Mammary epithelial cell (primary cell): ENCODE results near the gene MAP7.

Experiments
- EZH2 ChIP-seq: IDR thresholded peaks from 2 replicates; pipeline ENCODE4 v1.6.1; 2012; ENCODE audit warnings: low read length, inconsistent platforms, borderline replicate concordance
- TF ChIP-seq, protein P1 (sequence below), 2 donors: IDR thresholded peaks in 1 of 2; conservative IDR thresholded peaks in 1 of 2; 2 replicates each; pipeline ENCODE4 v1.5.1; 2011 to 2012; ENCODE audit warnings: inconsistent platforms in 2 of 2, low read length in 2 of 2, mild to moderate bottlenecking in 2 of 2, control low read depth in 1 of 2, low read depth in 1 of 2; ENCODE audit not compliant: insufficient read depth in 1 of 2; ENCODE audit errors: extremely low read depth in 1 of 2

DNA sequence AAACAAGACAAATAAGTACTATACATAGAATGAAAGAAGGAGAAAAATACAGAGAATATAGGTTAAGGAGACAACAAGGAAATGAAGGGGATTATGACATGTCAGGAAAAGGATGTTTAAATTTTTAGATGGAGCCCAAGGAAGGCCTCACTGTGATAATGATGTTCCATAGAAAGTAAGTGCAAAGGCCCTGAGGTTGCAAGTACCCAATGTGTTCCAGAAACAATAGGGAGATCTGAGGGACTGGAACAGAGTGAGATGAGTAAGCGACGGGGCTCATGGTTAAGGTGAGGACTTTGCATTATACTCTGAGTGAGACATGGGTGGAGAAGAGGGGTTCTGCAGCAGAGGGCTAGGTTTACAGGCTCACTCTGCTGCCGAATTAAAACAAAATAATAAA, 137.8 kb downstream of the MAP7 start:
- TF ChIP-seq, protein P1, sequence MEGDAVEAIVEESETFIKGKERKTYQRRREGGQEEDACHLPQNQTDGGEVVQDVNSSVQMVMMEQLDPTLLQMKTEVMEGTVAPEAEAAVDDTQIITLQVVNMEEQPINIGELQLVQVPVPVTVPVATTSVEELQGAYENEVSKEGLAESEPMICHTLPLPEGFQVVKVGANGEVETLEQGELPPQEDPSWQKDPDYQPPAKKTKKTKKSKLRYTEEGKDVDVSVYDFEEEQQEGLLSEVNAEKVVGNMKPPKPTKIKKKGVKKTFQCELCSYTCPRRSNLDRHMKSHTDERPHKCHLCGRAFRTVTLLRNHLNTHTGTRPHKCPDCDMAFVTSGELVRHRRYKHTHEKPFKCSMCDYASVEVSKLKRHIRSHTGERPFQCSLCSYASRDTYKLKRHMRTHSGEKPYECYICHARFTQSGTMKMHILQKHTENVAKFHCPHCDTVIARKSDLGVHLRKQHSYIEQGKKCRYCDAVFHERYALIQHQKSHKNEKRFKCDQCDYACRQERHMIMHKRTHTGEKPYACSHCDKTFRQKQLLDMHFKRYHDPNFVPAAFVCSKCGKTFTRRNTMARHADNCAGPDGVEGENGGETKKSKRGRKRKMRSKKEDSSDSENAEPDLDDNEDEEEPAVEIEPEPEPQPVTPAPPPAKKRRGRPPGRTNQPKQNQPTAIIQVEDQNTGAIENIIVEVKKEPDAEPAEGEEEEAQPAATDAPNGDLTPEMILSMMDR (conservative IDR thresholded peaks at IDR 0.05 in 1 of 2, IDR thresholded peaks at IDR 0.05 in 1 of 2; ENCODE audit: extremely low read depth in 1 of 2, insufficient read depth in 1 of 2, low read depth in 1 of 2, low read length in 2 of 2) = no peak
- no peak for TF ChIP-seq EZH2
